Liver (tissue), 9 donors: Measurements from ENCODE around the gene EFCAB12. TPM values are rescaled to one million over a fixed set of nuclear protein-coding genes. Genes with fewer than 3 reads are reported as not detected.

Experiments used
- DNase-seq: peaks from one replicate; pipeline ENCODE4 v3.0.0-alpha.2; 2017; ENCODE audit warnings: low spot score
- H3K27ac ChIP-seq, 2 donors: one replicate each; pipeline ENCODE4 v1.7.0; 2013; ENCODE audit warnings: inconsistent platforms in 2 of 2, low read length in 2 of 2, control low read depth in 1 of 2, low read depth in 1 of 2, mild to moderate bottlenecking in 1 of 2
- H3K27me3 ChIP-seq, 4 donors: one replicate each; pipeline versions ENCODE4 v1.6.1 to v1.7.0; 2013; ENCODE audit warnings: low read length in 3 of 4, inconsistent platforms in 1 of 4, mild to moderate bottlenecking in 1 of 4, moderate library complexity in 1 of 4; ENCODE audit not compliant: control insufficient read depth in 4 of 4, insufficient read depth in 4 of 4
- H3K36me3 ChIP-seq, 4 donors: one replicate each; pipeline versions ENCODE4 v1.6.1 to v1.7.0; 2013; ENCODE audit warnings: low read length in 3 of 4, mild to moderate bottlenecking in 3 of 4, low read depth in 1 of 4, moderate library complexity in 1 of 4; ENCODE audit not compliant: control insufficient read depth in 4 of 4, insufficient read depth in 3 of 4
- H3K4me1 ChIP-seq, 4 donors: one replicate each; pipeline versions ENCODE4 v1.6.1 to v1.7.0; 2013; ENCODE audit warnings: low read length in 3 of 4, mild to moderate bottlenecking in 3 of 4, moderate library complexity in 1 of 4; ENCODE audit not compliant: control insufficient read depth in 4 of 4, insufficient read depth in 4 of 4
- H3K4me3 ChIP-seq, 3 donors: one replicate each; pipeline versions ENCODE4 v1.6.1 to v1.7.0; 2013; ENCODE audit warnings: low read length in 3 of 3, control low read depth in 1 of 3, low read depth in 1 of 3, mild to moderate bottlenecking in 1 of 3
- H3K9ac ChIP-seq, 2 donors: one replicate each; pipeline ENCODE4 v1.7.0; 2013; ENCODE audit warnings: low read length in 2 of 2, mild to moderate bottlenecking in 2 of 2, moderate library complexity in 2 of 2, control low read depth in 1 of 2, low read depth in 1 of 2
- H3K9me3 ChIP-seq, 4 donors: one replicate each; pipeline versions ENCODE4 v1.6.1 to v1.7.0; 2013; ENCODE audit warnings: low read length in 3 of 4; ENCODE audit not compliant: control insufficient read depth in 4 of 4
- EGR1 ChIP-seq, 2 donors: IDR thresholded peaks; 2 replicates each; pipeline ENCODE4 v1.6.1; 2016 to 2018; ENCODE audit warnings: antibody characterized with exemption in 2 of 2, low read depth in 2 of 2
- FOXA1 ChIP-seq: IDR thresholded peaks from 2 replicates; pipeline ENCODE4 v1.6.1; 2016; ENCODE audit warnings: antibody characterized with exemption
- FOXA2 ChIP-seq: IDR thresholded peaks from 2 replicates; pipeline ENCODE4 v1.6.1; 2016; ENCODE audit warnings: antibody characterized with exemption
- GABPA ChIP-seq, 2 donors: IDR thresholded peaks in 1 of 2; conservative IDR thresholded peaks in 1 of 2; 2 replicates each; pipeline ENCODE4 v1.6.1; 2016; ENCODE audit warnings: antibody characterized with exemption in 2 of 2, mild to moderate bottlenecking in 1 of 2, moderate library complexity in 1 of 2
- HNF4A ChIP-seq, 2 donors: conservative IDR thresholded peaks; 2 replicates each; pipeline ENCODE4 v1.6.1; 2016; ENCODE audit warnings: antibody characterized with exemption in 2 of 2, mild to moderate bottlenecking in 2 of 2
- HNF4G ChIP-seq: IDR thresholded peaks from 2 replicates; pipeline ENCODE4 v1.6.1; 2016; ENCODE audit warnings: antibody characterized with exemption
- JUND ChIP-seq, 2 donors: IDR thresholded peaks; 2 replicates each; pipeline ENCODE4 v1.6.1; 2016; ENCODE audit warnings: antibody characterized with exemption in 2 of 2
- NR2F2 ChIP-seq: IDR thresholded peaks from 2 replicates; pipeline ENCODE4 v1.6.1; 2016; ENCODE audit warnings: antibody characterized with exemption
- RXRA ChIP-seq, 2 donors: IDR thresholded peaks; 2 replicates each; pipeline ENCODE4 v1.6.1; 2017 to 2018; ENCODE audit warnings: antibody characterized with exemption in 2 of 2, mild to moderate bottlenecking in 1 of 2
- SP1 ChIP-seq: IDR thresholded peaks from 2 replicates; pipeline ENCODE4 v1.6.1; 2018; ENCODE audit warnings: antibody characterized with exemption, mild to moderate bottlenecking
- TAF1 ChIP-seq: conservative IDR thresholded peaks from 2 replicates; pipeline ENCODE4 v1.6.1; 2016; ENCODE audit warnings: antibody characterized with exemption, mild to moderate bottlenecking
- YY1 ChIP-seq: IDR thresholded peaks from 2 replicates; pipeline ENCODE4 v1.6.1; 2016; ENCODE audit warnings: antibody characterized with exemption, mild to moderate bottlenecking
- WGBS: extraction: QIAGEN DNeasy Blood & Tissue Kit; methylation state at CpG from one replicate; pipeline ENCODE4 v1.1.7; 2013; 5-methylcytosine and 5-hydroxymethylcytosine counted together
- polyA plus RNA-seq, 2 donors: library from polyadenylated mRNA; stranded (reverse) in 1 of 2; unstranded in 1 of 2; fragments of 200-250 nt in 1 of 2; fragments of >200 nt in 1 of 2; fragmentation: Nextera tagmentation in 1 of 2; extraction: Ambion mirVana in 1 of 2; gene quantifications; one replicate each; pipeline versions ENCODE4 v1.2.1 to v1.2.3, GENCODE V29; 2013 to 2015
- total RNA-seq, 2 donors: library from RNA; depleted of rRNA; stranded (reverse); fragments of >200 nt; gene quantifications; one replicate each; pipeline ENCODE4 v1.2.3, GENCODE V29; 2014
- TF ChIP-seq, protein P1 (sequence below): IDR thresholded peaks from 2 replicates; pipeline ENCODE4 v1.6.1; 2016; ENCODE audit warnings: antibody characterized with exemption, mild to moderate bottlenecking
- TF ChIP-seq, protein P2 (sequence below): IDR thresholded peaks from 2 replicates; pipeline ENCODE4 v1.6.1; 2016; ENCODE audit warnings: antibody characterized with exemption
- TF ChIP-seq, protein P3 (sequence below): IDR thresholded peaks from 2 replicates; pipeline ENCODE4 v1.6.1; 2016; ENCODE audit warnings: antibody characterized with exemption
- TF ChIP-seq, protein P4 (sequence below): fragments of 150-350 bp; IDR thresholded peaks from 2 replicates; pipeline ENCODE4 v1.5.1; 2017; ENCODE audit warnings: improper control_type of control experiment, low read depth, low read length; ENCODE audit not compliant: missing input control
- TF ChIP-seq, protein P5 (sequence below): IDR thresholded peaks from 2 replicates; pipeline ENCODE4 v1.6.1; 2016; ENCODE audit warnings: antibody characterized with exemption
- donor health status: healthy.
- donor health status: healthy.
- donor health status: healthy.
- donor health status: healthy.
- donor health status: healthy.

EFCAB12 gene
- total and polyA plus RNA-seq, 4 donors, result 0.37 to 2.4 (median 0.65) TPM

DNA sequence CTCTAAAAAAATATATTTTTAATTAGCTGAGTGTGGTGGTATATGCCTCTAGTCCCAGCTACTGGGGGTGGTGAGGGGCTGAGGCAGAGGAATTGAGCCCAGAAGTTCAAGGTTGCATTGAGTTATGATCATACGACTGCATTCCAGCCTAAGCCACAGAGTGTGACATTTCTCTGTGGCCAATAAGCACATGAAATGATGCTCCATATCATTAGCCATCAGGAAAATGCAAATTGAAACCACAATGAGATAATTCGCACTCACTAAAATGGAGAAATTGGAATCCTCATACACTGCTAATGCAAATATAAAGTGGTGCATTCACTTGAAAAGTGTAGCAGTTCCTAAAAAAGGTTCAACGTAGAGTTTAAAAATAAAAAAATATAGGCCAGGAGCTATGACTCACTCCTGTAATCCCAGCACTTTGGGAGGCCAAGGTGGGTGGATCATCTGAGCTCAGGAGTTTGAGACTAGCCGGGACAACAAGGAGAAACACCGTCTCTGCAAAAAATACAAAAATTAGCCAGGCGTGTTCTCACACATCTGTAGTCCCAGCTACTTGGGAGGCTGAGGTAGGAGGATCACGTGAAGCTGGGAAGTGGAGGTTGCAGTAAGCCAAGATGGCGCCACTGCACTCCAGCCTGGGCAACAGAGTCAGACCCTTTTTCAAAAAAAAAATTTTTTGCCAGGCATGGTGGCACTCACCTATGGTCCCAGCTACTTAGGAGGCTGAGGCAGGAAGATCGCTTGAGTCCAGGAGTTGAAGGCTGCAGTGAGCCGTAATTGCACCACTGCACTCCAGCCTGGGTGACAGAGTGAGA, 46.8 kb upstream of the EFCAB12 start:
- TF ChIP-seq SP1, result no peak
- TF ChIP-seq, protein P1, sequence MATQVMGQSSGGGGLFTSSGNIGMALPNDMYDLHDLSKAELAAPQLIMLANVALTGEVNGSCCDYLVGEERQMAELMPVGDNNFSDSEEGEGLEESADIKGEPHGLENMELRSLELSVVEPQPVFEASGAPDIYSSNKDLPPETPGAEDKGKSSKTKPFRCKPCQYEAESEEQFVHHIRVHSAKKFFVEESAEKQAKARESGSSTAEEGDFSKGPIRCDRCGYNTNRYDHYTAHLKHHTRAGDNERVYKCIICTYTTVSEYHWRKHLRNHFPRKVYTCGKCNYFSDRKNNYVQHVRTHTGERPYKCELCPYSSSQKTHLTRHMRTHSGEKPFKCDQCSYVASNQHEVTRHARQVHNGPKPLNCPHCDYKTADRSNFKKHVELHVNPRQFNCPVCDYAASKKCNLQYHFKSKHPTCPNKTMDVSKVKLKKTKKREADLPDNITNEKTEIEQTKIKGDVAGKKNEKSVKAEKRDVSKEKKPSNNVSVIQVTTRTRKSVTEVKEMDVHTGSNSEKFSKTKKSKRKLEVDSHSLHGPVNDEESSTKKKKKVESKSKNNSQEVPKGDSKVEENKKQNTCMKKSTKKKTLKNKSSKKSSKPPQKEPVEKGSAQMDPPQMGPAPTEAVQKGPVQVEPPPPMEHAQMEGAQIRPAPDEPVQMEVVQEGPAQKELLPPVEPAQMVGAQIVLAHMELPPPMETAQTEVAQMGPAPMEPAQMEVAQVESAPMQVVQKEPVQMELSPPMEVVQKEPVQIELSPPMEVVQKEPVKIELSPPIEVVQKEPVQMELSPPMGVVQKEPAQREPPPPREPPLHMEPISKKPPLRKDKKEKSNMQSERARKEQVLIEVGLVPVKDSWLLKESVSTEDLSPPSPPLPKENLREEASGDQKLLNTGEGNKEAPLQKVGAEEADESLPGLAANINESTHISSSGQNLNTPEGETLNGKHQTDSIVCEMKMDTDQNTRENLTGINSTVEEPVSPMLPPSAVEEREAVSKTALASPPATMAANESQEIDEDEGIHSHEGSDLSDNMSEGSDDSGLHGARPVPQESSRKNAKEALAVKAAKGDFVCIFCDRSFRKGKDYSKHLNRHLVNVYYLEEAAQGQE, result no peak
- TF ChIP-seq GABPA (IDR thresholded peaks at IDR 0.05 in 1 of 2, conservative IDR thresholded peaks at IDR 0.05 in 1 of 2), result no peak
- TF ChIP-seq, protein P2, sequence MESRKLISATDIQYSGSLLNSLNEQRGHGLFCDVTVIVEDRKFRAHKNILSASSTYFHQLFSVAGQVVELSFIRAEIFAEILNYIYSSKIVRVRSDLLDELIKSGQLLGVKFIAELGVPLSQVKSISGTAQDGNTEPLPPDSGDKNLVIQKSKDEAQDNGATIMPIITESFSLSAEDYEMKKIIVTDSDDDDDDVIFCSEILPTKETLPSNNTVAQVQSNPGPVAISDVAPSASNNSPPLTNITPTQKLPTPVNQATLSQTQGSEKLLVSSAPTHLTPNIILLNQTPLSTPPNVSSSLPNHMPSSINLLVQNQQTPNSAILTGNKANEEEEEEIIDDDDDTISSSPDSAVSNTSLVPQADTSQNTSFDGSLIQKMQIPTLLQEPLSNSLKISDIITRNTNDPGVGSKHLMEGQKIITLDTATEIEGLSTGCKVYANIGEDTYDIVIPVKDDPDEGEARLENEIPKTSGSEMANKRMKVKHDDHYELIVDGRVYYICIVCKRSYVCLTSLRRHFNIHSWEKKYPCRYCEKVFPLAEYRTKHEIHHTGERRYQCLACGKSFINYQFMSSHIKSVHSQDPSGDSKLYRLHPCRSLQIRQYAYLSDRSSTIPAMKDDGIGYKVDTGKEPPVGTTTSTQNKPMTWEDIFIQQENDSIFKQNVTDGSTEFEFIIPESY, result no peak
- TF ChIP-seq FOXA2, result no peak
- no peak for TF ChIP-seq YY1
- TF ChIP-seq HNF4A (conservative IDR thresholded peaks at IDR 0.05), result no peak
- TF ChIP-seq HNF4G, result no peak
- TF ChIP-seq, protein P3, sequence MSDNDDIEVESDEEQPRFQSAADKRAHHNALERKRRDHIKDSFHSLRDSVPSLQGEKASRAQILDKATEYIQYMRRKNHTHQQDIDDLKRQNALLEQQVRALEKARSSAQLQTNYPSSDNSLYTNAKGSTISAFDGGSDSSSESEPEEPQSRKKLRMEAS, result no peak
- TF ChIP-seq, protein P4, sequence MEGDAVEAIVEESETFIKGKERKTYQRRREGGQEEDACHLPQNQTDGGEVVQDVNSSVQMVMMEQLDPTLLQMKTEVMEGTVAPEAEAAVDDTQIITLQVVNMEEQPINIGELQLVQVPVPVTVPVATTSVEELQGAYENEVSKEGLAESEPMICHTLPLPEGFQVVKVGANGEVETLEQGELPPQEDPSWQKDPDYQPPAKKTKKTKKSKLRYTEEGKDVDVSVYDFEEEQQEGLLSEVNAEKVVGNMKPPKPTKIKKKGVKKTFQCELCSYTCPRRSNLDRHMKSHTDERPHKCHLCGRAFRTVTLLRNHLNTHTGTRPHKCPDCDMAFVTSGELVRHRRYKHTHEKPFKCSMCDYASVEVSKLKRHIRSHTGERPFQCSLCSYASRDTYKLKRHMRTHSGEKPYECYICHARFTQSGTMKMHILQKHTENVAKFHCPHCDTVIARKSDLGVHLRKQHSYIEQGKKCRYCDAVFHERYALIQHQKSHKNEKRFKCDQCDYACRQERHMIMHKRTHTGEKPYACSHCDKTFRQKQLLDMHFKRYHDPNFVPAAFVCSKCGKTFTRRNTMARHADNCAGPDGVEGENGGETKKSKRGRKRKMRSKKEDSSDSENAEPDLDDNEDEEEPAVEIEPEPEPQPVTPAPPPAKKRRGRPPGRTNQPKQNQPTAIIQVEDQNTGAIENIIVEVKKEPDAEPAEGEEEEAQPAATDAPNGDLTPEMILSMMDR, result no peak
- TF ChIP-seq TAF1, result no peak
- TF ChIP-seq, protein P5, sequence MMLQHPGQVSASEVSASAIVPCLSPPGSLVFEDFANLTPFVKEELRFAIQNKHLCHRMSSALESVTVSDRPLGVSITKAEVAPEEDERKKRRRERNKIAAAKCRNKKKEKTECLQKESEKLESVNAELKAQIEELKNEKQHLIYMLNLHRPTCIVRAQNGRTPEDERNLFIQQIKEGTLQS, result no peak
- TF ChIP-seq RXRA (IDR thresholded peaks at IDR 0.05), result no peak
- TF ChIP-seq JUND (IDR thresholded peaks at IDR 0.05), result no peak
- no peak for TF ChIP-seq NR2F2
- no peak for TF ChIP-seq EGR1 (IDR thresholded peaks at IDR 0.05; ENCODE audit: low read depth in 2 of 2)
- TF ChIP-seq FOXA1, result no peak
- Histone ChIP-seq H3K27ac (no peak overlapping the region), H3K36me3 (peaks cover 3 to 13% (median 6%) of the 10 kb centered on the region in 4 donors), H3K4me1 (peaks cover 0 to 16% (median 14%) of the 10 kb centered on the region in 4 donors), H3K9me3 (no peaks in the 10 kb centered on the region), H3K9ac (no peak overlapping the region), H3K4me3 (no peak overlapping the region), H3K27me3 (no peaks in the 10 kb centered on the region)
- WGBS, result 97% methylated on average over 10 of the region's 10 CpGs
- DNase-seq, result no peak
